Chondrocyte (in vitro differentiated cells): Measurements from ENCODE around the gene DHRSX. TPM values are rescaled to one million over a fixed set of nuclear protein-coding genes. Genes with fewer than 3 reads are reported as not detected.
A peak's percentile ranks its signal among the peaks of the same experiment; 100 is the strongest.

Source experiments
- DNase-seq: peaks from one replicate; pipeline ENCODE4 v3.0.0; 2021; ENCODE audit warnings: mixed read lengths, low spot score
- H3K27ac Mint-ChIP-seq: one replicate; pipeline ENCODE4 v1.8.0; 2021; ENCODE audit warnings: mild to moderate bottlenecking, moderate library complexity, mixed read lengths; ENCODE audit not compliant: unreplicated experiment
- H3K27me3 Mint-ChIP-seq: 2 replicates; pipeline ENCODE4 v1.8.0; 2021; ENCODE audit warnings: low read depth, mixed read lengths
- H3K36me3 Mint-ChIP-seq: 2 replicates; pipeline ENCODE4 v1.8.0; 2021; ENCODE audit warnings: low read depth, mixed read lengths
- H3K4me1 Mint-ChIP-seq: 2 replicates; pipeline ENCODE4 v1.8.0; 2021; ENCODE audit warnings: low read depth, mild to moderate bottlenecking, mixed read lengths
- H3K4me3 Mint-ChIP-seq: one replicate; pipeline ENCODE4 v1.8.0; 2021; ENCODE audit warnings: mild to moderate bottlenecking, moderate library complexity, mixed read lengths; ENCODE audit not compliant: unreplicated experiment
- H3K9me3 Mint-ChIP-seq: 2 replicates; pipeline ENCODE4 v1.8.0; 2021; ENCODE audit warnings: low read depth, mixed read lengths
- total RNA-seq: library from RNA; stranded (reverse); gene quantifications from 3 replicates; pipeline ENCODE4 v1.2.1, GENCODE V29; 2021
- TF ChIP-seq, protein P1 (sequence below): fragments of 200-600 bp; sonication (generic); IDR thresholded peaks from 2 replicates; pipeline ENCODE4 v1.5.0; 2021; ENCODE audit warnings: antibody characterized with exemption, mild to moderate bottlenecking, moderate library complexity

DHRSX gene
- total RNA-seq, 1 donor from 2014 or later = 35.2 TPM

DNA sequence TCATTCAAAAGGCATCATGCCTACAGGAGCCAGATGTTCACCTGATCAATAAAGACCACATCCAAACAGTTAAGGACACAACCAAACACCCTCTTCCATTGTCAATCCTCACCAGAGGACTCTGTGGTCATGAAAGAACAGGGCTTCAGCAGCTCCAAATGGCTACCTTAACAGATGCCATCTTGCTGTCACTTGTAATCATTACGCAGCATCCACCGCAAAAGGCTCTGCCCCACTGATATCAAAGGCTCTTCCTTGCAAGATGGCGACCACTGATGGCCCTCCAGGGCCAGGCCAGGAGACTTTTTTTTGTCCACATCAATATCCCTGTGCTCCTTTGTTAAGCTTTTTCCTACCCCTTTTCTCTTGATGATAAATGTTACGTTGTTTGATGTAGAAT, 157.4 kb downstream of the DHRSX start:
- TF ChIP-seq, protein P1, sequence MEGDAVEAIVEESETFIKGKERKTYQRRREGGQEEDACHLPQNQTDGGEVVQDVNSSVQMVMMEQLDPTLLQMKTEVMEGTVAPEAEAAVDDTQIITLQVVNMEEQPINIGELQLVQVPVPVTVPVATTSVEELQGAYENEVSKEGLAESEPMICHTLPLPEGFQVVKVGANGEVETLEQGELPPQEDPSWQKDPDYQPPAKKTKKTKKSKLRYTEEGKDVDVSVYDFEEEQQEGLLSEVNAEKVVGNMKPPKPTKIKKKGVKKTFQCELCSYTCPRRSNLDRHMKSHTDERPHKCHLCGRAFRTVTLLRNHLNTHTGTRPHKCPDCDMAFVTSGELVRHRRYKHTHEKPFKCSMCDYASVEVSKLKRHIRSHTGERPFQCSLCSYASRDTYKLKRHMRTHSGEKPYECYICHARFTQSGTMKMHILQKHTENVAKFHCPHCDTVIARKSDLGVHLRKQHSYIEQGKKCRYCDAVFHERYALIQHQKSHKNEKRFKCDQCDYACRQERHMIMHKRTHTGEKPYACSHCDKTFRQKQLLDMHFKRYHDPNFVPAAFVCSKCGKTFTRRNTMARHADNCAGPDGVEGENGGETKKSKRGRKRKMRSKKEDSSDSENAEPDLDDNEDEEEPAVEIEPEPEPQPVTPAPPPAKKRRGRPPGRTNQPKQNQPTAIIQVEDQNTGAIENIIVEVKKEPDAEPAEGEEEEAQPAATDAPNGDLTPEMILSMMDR = no peak
- Mint-ChIP-seq H3K9me3 (peaks cover 5% of the 10 kb centered on the region), H3K4me3 (no peak overlapping the region), H3K36me3 (peaks cover 10% of the 10 kb centered on the region), H3K27ac (peak overlapping the region; percentile 95), H3K4me1 (peaks cover 27% of the 10 kb centered on the region), H3K27me3 (no peaks in the 10 kb centered on the region)
- DNase-seq = no peak

DNA sequence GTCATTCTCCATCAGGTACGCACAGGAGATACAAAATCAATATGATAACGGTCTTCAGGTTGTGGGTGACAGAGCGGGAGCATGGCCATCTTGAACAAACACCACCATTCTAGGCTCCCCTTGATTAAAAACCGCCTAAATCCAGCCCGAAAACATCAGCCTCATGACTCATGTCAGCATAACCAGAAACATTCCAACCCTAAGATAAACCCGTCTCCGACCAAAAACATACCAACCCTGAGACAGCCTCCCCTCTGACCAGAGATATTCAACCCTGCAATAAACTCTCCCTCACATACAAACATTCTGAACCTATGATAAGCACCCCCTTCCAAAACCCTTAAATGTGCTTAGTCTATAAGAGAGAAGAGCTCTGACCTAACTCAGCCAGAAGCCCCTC, 157.9 kb downstream of the DHRSX start:
- TF ChIP-seq, protein P1 = no peak
- no peaks in the 10 kb centered on the region for H3K27me3 Mint-ChIP-seq
- peaks cover 27% of the 10 kb centered on the region for H3K4me1 Mint-ChIP-seq
- no peak for DNase-seq
- peak overlapping the region; percentile 35 for H3K4me3 Mint-ChIP-seq
- peaks cover 10% of the 10 kb centered on the region for H3K36me3 Mint-ChIP-seq
- peak overlapping the region; percentile 95 for H3K27ac Mint-ChIP-seq
- peaks cover 6% of the 10 kb centered on the region for H3K9me3 Mint-ChIP-seq

DNA sequence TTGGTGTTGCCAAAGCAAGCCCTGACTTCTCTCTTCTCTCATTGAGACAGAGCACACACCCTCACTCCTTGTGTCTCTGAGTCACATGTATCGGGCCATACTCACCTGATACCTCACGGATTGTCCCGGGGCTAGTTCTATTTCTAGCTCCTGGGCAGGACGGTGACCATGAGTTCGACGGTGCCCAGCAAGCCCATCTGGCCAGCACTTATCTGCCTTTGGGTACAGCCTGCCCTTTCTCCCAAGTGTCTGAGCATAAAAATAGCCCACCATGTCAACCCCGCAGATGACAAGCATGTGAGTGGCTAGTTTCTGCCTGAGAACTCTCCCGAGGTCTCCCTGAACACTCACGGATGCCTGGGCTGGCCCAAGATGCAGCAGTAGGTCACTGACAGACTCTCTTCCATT, 158.5 kb downstream of the DHRSX start:
- TF ChIP-seq, protein P1 = no peak
- no peak for DNase-seq
- Mint-ChIP-seq H3K4me3 (peak overlapping the region; percentile 35), H3K27ac (peak overlapping the region; percentile 95), H3K4me1 (peaks cover 27% of the 10 kb centered on the region), H3K27me3 (no peaks in the 10 kb centered on the region), H3K36me3 (peaks cover 10% of the 10 kb centered on the region), H3K9me3 (peaks cover 6% of the 10 kb centered on the region)

DNA sequence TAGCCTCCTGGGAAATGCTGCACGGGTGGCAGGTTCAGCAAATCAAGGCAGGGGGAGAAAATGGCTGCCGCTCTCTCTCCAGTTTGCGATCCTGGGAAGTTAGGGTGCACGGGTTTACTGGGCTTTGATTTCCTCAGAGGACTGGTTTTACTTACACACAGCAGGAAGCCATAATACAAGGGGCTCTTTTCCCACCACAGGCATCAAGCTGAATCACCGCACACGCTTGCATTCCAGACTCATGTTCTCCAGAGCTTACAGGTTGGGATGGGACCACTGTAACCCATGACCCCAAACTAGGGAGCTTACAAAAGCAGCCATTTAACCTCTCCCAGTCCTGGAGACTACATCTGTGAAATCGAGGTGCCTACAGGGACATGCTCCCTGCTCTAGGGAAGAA, 159.8 kb downstream of the DHRSX start:
- Mint-ChIP-seq H3K27me3 (no peaks in the 10 kb centered on the region), H3K9me3 (peaks cover 6% of the 10 kb centered on the region), H3K4me1 (peaks cover 27% of the 10 kb centered on the region), H3K27ac (no peak overlapping the region), H3K36me3 (peaks cover 10% of the 10 kb centered on the region), H3K4me3 (no peak overlapping the region)
- TF ChIP-seq, protein P1 = no peak
- DNase-seq = no peak

DNA sequence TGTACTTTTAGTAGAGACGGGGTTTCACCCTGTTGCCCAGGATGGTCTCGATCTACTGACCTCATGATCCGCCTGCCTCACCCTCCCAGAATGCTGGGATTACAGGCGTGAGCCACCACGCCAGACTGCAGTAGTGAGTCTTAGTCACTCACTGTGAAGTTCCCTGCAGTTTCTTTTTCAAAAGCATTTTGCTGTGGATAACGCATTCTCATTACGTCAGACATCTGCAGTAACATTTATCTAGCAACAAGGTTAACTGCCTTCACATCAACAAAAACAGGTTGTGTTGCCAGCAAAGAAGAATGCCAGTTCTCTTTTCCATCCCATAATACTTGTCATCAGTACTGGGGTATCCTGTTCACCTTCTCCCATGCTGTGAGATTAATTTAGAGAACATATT, 164.6 kb downstream of the DHRSX start:
- DNase-seq = no peak
- Mint-ChIP-seq H3K9me3 (peaks cover 6% of the 10 kb centered on the region), H3K4me3 (no peak overlapping the region), H3K4me1 (peaks cover 4% of the 10 kb centered on the region), H3K36me3 (peaks cover 5% of the 10 kb centered on the region), H3K27ac (no peak overlapping the region), H3K27me3 (no peaks in the 10 kb centered on the region)
- TF ChIP-seq, protein P1 = no peak
